Measurements from ENCODE around the gene TMEM132D. TPM values are rescaled to one million over a fixed set of nuclear protein-coding genes. Genes with fewer than 3 reads are reported as not detected.
"Not testable (repeated sequence)": the region's sequence is repeated elsewhere in the genome, so short reads cannot be mapped to it uniquely, and the experiment has no call there.

The TMEM132D gene
- total RNA-seq, 1 donor from 2014 or later: 0.06 TPM

DNA sequence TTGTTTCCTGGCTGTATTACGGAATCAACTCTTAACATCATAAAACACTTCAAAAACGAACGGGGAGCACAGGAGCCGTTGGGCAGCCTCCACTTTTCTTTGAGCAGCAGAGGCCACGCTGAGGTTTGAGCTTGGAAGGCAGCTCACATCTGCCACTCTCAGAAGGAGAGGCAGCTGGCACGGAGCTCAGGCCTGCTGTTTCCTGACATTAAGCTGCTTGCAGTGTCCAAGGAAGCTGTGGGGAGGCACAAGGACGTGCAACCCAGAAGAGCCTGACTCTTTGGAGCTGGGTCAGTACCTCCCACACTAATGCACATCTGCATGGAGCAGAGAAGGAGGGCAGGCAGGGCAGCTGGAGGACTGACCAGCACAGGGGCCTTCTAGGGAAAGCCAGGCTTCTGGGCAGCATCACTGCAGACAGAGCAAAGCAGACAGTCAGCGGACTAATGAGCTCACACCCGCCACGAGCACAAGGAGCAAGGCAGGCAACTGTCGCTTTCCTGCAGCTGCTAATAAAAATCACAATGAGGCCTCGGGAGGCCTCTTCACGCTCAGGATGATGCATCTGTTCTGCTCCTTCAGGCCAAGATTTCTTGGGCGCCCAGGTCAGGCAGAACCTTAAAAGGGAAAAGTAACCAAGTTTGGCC is 839.5 kb downstream of the TMEM132D start:
- no peak overlapping the region for H3K4me3 ChIP-seq (ENCODE audit: low read depth, low read length)
- no peak for DNase-seq (ENCODE audit: low read depth)
- TF ChIP-seq, protein P1, sequence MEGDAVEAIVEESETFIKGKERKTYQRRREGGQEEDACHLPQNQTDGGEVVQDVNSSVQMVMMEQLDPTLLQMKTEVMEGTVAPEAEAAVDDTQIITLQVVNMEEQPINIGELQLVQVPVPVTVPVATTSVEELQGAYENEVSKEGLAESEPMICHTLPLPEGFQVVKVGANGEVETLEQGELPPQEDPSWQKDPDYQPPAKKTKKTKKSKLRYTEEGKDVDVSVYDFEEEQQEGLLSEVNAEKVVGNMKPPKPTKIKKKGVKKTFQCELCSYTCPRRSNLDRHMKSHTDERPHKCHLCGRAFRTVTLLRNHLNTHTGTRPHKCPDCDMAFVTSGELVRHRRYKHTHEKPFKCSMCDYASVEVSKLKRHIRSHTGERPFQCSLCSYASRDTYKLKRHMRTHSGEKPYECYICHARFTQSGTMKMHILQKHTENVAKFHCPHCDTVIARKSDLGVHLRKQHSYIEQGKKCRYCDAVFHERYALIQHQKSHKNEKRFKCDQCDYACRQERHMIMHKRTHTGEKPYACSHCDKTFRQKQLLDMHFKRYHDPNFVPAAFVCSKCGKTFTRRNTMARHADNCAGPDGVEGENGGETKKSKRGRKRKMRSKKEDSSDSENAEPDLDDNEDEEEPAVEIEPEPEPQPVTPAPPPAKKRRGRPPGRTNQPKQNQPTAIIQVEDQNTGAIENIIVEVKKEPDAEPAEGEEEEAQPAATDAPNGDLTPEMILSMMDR (conservative IDR thresholded peaks at IDR 0.05; ENCODE audit: low read depth, low read length): no peak

DNA sequence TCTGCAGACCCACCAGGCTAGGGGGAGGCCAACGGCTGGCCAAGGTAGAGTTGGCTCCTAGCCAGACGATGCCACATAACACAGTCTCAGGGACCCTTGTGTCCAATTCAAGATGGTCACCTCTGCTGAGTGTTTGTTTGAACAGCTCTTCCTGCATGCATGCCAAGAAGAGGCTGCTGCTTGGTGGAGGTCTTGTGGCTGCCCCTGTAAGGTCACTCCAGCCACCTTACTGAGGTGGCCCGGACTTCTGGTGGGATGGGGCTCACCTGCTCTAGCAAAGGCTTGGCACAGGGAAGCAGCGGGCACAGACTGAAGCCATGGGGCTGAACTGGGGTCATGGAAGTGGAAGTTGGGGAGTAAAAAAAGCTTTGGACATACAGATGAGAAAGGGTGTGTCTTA is 840.2 kb downstream of the TMEM132D start:
- DNase-seq (ENCODE audit: low read depth): no peak
- TF ChIP-seq, protein P1 (conservative IDR thresholded peaks at IDR 0.05; ENCODE audit: low read depth, low read length): no peak
- H3K4me3 ChIP-seq (ENCODE audit: low read depth, low read length): no peak overlapping the region

DNA sequence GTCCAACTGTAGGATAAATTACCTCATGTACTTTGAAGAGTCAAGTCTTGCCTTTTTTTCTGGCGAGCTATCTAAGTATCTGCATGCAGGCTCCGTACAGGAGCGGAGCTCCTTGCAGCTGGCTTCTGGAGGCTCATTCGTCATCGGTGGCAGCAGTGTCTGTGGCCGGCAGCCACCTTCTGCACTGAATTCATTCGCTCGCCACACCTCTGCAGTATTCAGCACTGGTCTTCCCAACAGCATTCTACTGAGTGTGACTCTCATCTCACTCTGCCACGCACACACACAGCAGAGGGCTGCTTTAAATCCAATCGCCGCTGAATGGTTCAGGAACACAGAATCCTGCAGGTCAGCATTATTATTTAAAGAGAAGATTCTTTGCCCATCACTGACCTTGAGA is 850.6 kb downstream of the TMEM132D start:
- no peak for DNase-seq (ENCODE audit: low read depth)
- TF ChIP-seq, protein P1 (conservative IDR thresholded peaks at IDR 0.05; ENCODE audit: low read depth, low read length): no peak
- H3K4me3 ChIP-seq (ENCODE audit: low read depth, low read length): no peak overlapping the region

DNA sequence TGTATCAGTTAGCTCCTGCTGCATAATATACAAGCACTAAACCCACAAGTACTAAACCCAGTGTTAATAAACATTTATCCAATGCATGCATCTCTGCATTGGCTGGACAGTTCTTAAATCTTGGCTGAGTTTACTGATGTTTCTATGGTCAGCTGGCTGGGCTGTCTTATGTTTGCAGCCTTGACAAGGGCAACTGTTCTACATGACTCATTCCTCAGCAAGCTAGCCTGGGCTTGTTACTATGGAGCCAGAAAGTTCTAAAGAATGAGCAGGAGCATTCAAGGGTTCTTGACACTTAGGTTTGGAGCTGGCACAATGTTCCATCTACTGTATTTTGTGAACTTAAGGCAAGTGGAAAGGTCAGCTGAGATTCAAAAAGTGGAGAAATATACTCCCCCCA is 851.5 kb downstream of the TMEM132D start:
- DNase-seq (ENCODE audit: low read depth): no peak
- H3K4me3 ChIP-seq (ENCODE audit: low read depth, low read length): no peak overlapping the region
- TF ChIP-seq, protein P1 (conservative IDR thresholded peaks at IDR 0.05; ENCODE audit: low read depth, low read length): no peak

DNA sequence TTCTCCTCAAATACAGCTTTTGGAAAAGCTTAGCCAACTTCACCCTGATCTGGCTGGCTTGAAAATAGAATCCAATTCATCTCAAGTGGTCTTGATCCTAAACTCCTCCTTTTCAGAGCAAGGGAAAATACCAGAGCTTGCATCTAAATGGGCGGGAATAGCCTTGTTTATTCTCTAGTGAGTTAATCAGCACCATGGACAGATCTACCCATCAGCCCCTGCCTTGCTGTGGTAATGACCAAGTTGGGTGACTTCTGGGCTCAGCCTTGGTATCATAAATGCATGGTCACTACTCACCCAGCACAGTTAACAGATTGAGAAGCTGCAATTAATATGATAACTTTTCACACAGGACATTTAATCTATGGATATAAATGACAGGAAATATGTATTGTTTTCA is 853.9 kb downstream of the TMEM132D start:
- TF ChIP-seq, protein P1 (conservative IDR thresholded peaks at IDR 0.05; ENCODE audit: low read depth, low read length): no peak
- H3K4me3 ChIP-seq (ENCODE audit: low read depth, low read length): no peak overlapping the region
- no peak for DNase-seq (ENCODE audit: low read depth)

DNA sequence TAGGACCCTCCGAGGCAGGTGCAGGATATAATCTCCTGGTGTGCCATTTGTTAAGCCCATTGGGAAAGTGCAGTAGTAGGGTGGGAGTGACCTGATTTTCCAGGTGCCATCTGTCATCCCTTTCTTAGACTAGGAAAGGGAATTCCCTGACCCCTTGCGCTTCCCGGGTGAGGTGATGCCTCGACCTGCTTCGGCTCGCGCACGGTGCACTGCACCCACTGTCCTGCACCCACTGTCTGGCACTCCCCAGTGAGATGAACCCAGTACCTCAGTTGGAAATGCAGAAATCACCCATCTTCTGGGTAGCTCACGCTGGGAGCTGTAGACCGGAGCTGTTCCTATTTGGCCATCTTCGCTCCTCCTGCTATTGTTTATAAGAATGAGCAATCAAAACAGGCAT is 860.5 kb downstream of the TMEM132D start:
- H3K4me3 ChIP-seq (ENCODE audit: low read depth, low read length); DNase-seq (ENCODE audit: low read depth): not testable (repeated sequence)

DNA sequence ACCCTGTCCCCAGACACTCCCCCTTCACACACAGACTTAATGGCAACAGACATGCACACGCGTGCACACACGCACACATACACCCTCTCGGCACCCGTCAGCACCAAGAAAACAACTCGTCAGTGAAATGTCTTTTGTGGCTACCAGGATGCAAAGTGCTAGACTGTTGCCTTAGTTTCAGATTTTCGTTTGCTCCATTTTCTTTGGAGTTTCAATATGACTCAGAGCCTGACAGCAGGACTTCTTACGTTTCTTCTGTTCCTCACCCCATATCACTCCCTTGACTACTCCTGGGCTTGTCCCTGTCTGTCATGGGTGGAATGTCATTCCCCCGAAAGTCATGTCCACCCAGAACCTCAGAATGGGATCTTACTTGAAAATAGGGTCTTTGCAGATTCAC is 867.7 kb downstream of the TMEM132D start:
- TF ChIP-seq, protein P1 (conservative IDR thresholded peaks at IDR 0.05; ENCODE audit: low read depth, low read length): no peak
- DNase-seq (ENCODE audit: low read depth): no peak
- no peak overlapping the region for H3K4me3 ChIP-seq (ENCODE audit: low read depth, low read length)
